Spleen (tissue), 11 donors: ENCODE results near the gene TMEM100. TPM values are rescaled to one million over a fixed set of nuclear protein-coding genes. Genes with fewer than 3 reads are reported as not detected.

ENCODE experiments used
- DNase-seq: peaks from one replicate; pipeline ENCODE4 v3.0.0-alpha.2; 2020
- H3K27ac ChIP-seq, 8 donors: fragments of 200-600 bp; sonication (generic) in 7 of 8; 1 replicate in 4 of 8; 2 replicates in 4 of 8; pipeline versions ENCODE4 v1.5.0 to v1.8.0; 2016 to 2021; ENCODE audit warnings: inconsistent platforms in 4 of 8, mild to moderate bottlenecking in 4 of 8, moderate library complexity in 1 of 8
- H3K27me3 ChIP-seq, 7 donors: fragments of 200-600 bp; sonication (generic) in 6 of 7; replicated peaks in 1 of 7; 1 replicate in 4 of 7; 2 replicates in 3 of 7; pipeline versions ENCODE4 v1.5.0 to v1.8.0; 2016 to 2021; ENCODE audit warnings: inconsistent platforms in 3 of 7, mild to moderate bottlenecking in 1 of 7
- H3K36me3 ChIP-seq, 6 donors: fragments of 200-600 bp; sonication (generic) in 5 of 6; 1 replicate in 4 of 6; 2 replicates in 2 of 6; pipeline versions ENCODE4 v1.5.0 to v1.8.0; 2016 to 2021; ENCODE audit warnings: inconsistent platforms in 2 of 6
- H3K4me1 ChIP-seq, 6 donors: fragments of 200-600 bp; sonication (generic) in 5 of 6; 1 replicate in 3 of 6; 2 replicates in 3 of 6; pipeline versions ENCODE4 v1.5.0 to v1.8.0; 2016 to 2021; ENCODE audit warnings: inconsistent platforms in 3 of 6
- H3K4me3 ChIP-seq, 8 donors: fragments of 200-600 bp; sonication (generic) in 7 of 8; 1 replicate in 4 of 8; 2 replicates in 4 of 8; pipeline versions ENCODE4 v1.5.0 to v1.8.0; 2016 to 2021; ENCODE audit warnings: inconsistent platforms in 4 of 8, mild to moderate bottlenecking in 4 of 8, moderate library complexity in 2 of 8
- H3K9me3 ChIP-seq, 8 donors: fragments of 200-600 bp; sonication (generic) in 7 of 8; 1 replicate in 4 of 8; 2 replicates in 4 of 8; pipeline versions ENCODE4 v1.5.0 to v1.8.0; 2016 to 2021; ENCODE audit warnings: inconsistent platforms in 4 of 8
- POLR2A ChIP-seq, 3 donors: fragments of 450-650 bp; IDR thresholded peaks; one replicate each; pipeline ENCODE4 v1.5.1; 2017; ENCODE audit warnings: antibody characterized with exemption in 3 of 3, mild to moderate bottlenecking in 1 of 3
- POLR2AphosphoS5 ChIP-seq, 3 donors: sonication (generic); formaldehyde crosslinking; IDR thresholded peaks; one replicate each; pipeline ENCODE4 v1.5.1; 2017; ENCODE audit warnings: antibody characterized with exemption in 3 of 3
- WGBS, 5 donors: extraction: QIAGEN DNeasy Blood & Tissue Kit in 3 of 5; methylation state at CpG; one replicate each; pipeline versions ENCODE4 v1.1.5 to v1.1.7; 2013 to 2018; 5-methylcytosine and 5-hydroxymethylcytosine counted together
- intact Hi-C: fragments of 100-400 bp; cut with DNase I; formaldehyde crosslinking; loops from one replicate; pipeline ENCODE4 v1.15.0; 2023; ENCODE audit warnings: low total_unique reads
- polyA plus RNA-seq, 3 donors: library from polyadenylated mRNA; stranded (reverse); fragments of 200-250 nt; gene quantifications; one replicate each; pipeline ENCODE4 v1.2.1, GENCODE V29; 2013
- total RNA-seq, 7 donors: library from RNA; depleted of rRNA in 3 of 7; stranded (reverse); fragments of >200 nt in 3 of 7; fragmentation: NEBNext Ultra II Directional in 4 of 7; extraction: Animal tissue kit (Norgen Biotek cat#: 25700) in 4 of 7; gene quantifications; one replicate each; pipeline versions ENCODE4 v1.1.0 to v1.2.1, GENCODE V29; 2016 to 2021
- TF ChIP-seq, protein P1 (sequence below), 11 experiments: fragments of 200-600 bp in 7 of 11; fragments of 450-650 bp in 4 of 11; sonication (generic) in 4 of 11; IDR thresholded peaks in 8 of 11; conservative IDR thresholded peaks in 3 of 11; 1 replicate in 7 of 11; 2 replicates in 4 of 11; pipeline versions ENCODE4 v1.4.0 to v1.8.0; 2016 to 2021; ENCODE audit warnings: antibody characterized with exemption in 11 of 11, inconsistent platforms in 4 of 11, mild to moderate bottlenecking in 1 of 11
- donor health status: healthy with polysubstance abuse.
- donor health status: DM: no; HTN: no; CAD: no; lungs with moderate emphysema.
- donor health status: DM: no; HTN: no; CAD: no.
- donor health status: Bipolar disorder and iron deficiency.
- donor health status: healthy.
- donor health status: DM: no; HTN: no; CAD: no.
- donor health status: DM: yes; HTN: yes; CAD: no.

Gene TMEM100
- total and polyA plus RNA-seq, 10 donors, result 1.3 to 19.8 (median 3.5) TPM

DNA sequence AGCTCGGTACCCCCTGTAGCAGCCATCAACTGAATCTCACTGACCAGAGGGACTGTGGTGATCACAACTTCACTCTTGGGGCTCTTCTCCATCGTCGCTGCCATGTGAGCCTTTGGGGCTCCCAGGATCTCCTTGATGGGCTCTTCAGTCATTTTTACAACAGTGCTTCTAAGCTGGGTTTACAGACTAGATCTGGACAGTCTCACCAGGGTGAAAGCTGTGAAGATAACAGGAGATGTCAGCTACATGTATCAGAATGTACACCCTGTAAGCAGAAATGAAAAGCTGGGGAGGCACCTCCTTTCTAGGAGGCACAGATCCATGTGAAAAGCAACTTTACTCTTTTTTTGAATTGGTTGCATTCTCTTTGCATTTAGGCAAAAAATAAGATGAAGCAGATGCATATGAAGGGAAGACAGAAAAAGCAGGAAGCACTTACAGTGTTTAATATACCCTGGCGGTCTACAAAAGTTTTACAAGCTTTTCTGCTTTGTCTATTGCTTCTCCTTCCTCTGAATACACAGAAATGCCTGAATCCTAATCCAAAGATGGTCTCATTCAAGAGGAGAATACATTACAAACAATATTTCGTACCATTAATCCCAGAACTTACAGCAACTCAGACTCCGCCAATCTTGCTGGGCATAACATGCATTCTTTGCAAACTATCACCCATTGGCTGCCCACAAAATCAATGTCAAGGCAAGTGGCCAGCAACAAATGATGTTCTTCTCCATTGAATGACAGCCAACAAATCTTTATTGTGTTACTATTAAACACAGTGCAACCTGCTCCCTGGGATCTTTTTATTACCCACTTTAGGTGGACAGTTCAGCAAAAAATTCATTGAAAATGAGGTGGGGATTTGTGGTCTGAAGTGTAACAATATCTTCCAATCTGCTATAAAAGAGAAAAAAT, 1.5 kb downstream of the TMEM100 start:
- WGBS, 5 donors, result 70 to 84% (median 74%) methylated on average over 6 of the region's 6 CpGs
- Histone ChIP-seq H3K27me3 (peaks cover 0 to 36% (median 0%) of the 10 kb centered on the region in 7 donors), H3K27ac (no peak overlapping the region), H3K9me3 (no peaks in the 10 kb centered on the region), H3K36me3 (no peaks in the 10 kb centered on the region), H3K4me1 (peaks cover 0 to 8% (median 0%) of the 10 kb centered on the region in 6 donors), H3K4me3 (peak overlapping the region in 5 of 8 donors; percentile 8 to 49 (median 25))
- intact Hi-C loops, result no loop called here
- TF ChIP-seq, protein P1, sequence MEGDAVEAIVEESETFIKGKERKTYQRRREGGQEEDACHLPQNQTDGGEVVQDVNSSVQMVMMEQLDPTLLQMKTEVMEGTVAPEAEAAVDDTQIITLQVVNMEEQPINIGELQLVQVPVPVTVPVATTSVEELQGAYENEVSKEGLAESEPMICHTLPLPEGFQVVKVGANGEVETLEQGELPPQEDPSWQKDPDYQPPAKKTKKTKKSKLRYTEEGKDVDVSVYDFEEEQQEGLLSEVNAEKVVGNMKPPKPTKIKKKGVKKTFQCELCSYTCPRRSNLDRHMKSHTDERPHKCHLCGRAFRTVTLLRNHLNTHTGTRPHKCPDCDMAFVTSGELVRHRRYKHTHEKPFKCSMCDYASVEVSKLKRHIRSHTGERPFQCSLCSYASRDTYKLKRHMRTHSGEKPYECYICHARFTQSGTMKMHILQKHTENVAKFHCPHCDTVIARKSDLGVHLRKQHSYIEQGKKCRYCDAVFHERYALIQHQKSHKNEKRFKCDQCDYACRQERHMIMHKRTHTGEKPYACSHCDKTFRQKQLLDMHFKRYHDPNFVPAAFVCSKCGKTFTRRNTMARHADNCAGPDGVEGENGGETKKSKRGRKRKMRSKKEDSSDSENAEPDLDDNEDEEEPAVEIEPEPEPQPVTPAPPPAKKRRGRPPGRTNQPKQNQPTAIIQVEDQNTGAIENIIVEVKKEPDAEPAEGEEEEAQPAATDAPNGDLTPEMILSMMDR (IDR thresholded peaks at IDR 0.05 in 8 of 11, conservative IDR thresholded peaks at IDR 0.05 in 3 of 11), result no peak
- TF ChIP-seq POLR2A (IDR thresholded peaks at IDR 0.05), result no peak
- no peak for TF ChIP-seq POLR2AphosphoS5 (IDR thresholded peaks at IDR 0.05)
- DNase-seq, result no peak

GRCh38 chr17:55717898-55718735, 4.5 kb downstream of the TMEM100 start:
- TF ChIP-seq, protein P1 (IDR thresholded peaks at IDR 0.05 in 8 of 11, conservative IDR thresholded peaks at IDR 0.05 in 3 of 11), result peak; percentile 36 to 82 (median 69)
- no peak for TF ChIP-seq POLR2AphosphoS5 (IDR thresholded peaks at IDR 0.05)
- intact Hi-C loops, result loop anchor here (5.0 kb wide), 1 partner anchor 191 kb away; no protein-coding TSS in a partner anchor

GRCh38 chr17:55717432-55717831, 5.2 kb downstream of the TMEM100 start:
- WGBS, 5 donors, result 84 to 95% (median 92%) methylated on average over 4 of the region's 4 CpGs
- H3K36me3 ChIP-seq, result no peaks in the 10 kb centered on the region

More at GRCh38 chr17:55717898-55718735, 4.5 kb downstream of the TMEM100 start:
- H3K36me3 ChIP-seq, result no peaks in the 10 kb centered on the region
- peak; percentile 85 for DNase-seq
- peaks cover 0 to 19% (median 0%) of the 10 kb centered on the region in 7 donors for H3K27me3 ChIP-seq
- peaks cover 0 to 6% (median 0%) of the 10 kb centered on the region in 6 donors for H3K4me1 ChIP-seq
- H3K4me3 ChIP-seq, result no peak overlapping the region
- WGBS, 5 donors, result 53 to 58% (median 55%) methylated on average over 11 of the region's 11 CpGs
- H3K27ac ChIP-seq, result no peak overlapping the region
- no peaks in the 10 kb centered on the region for H3K9me3 ChIP-seq

More at GRCh38 chr17:55717432-55717831, 5.2 kb downstream of the TMEM100 start:
- no peak overlapping the region for H3K4me3 ChIP-seq
- no peak overlapping the region for H3K27ac ChIP-seq
- peaks cover 0 to 6% (median 0%) of the 10 kb centered on the region in 6 donors for H3K4me1 ChIP-seq
- intact Hi-C loops, result loop anchor here (5.0 kb wide), 1 partner anchor 190 kb away; no protein-coding TSS in a partner anchor
- no peak for DNase-seq
- H3K27me3 ChIP-seq, result peaks cover 0 to 12% (median 0%) of the 10 kb centered on the region in 7 donors
- TF ChIP-seq, protein P1 (IDR thresholded peaks at IDR 0.05 in 8 of 11, conservative IDR thresholded peaks at IDR 0.05 in 3 of 11), result no peak
- TF ChIP-seq POLR2AphosphoS5 (IDR thresholded peaks at IDR 0.05), result no peak
- no peak for TF ChIP-seq POLR2A (IDR thresholded peaks at IDR 0.05)
- H3K9me3 ChIP-seq, result no peaks in the 10 kb centered on the region
